ENCODE results near the gene EXOC4.
"Not testable (repeated sequence)": the region's sequence is repeated elsewhere in the genome, so short reads cannot be mapped to it uniquely, and the experiment has no call there.

EXOC4 gene

GRCh38 chr7:133962646-133963045 is 709.8 kb downstream of the EXOC4 start:
- DNase-seq: no peak

- DNase-seq: no peak
Observed at GRCh38 chr7:133963629-133964028, 710.8 kb downstream of the EXOC4 start.

GRCh38 chr7:133971625-133972024 is 718.7 kb downstream of the EXOC4 start:
- DNase-seq: no peak

GRCh38 chr7:133973710-133974109 is 720.8 kb downstream of the EXOC4 start:
- DNase-seq: no peak

GRCh38 chr7:133975130-133975529 is 722.3 kb downstream of the EXOC4 start:
- no peak for DNase-seq

- no peak for DNase-seq
Observed at GRCh38 chr7:133976140-133976539, 723.3 kb downstream of the EXOC4 start.

GRCh38 chr7:133977409-133978274 is 724.8 kb downstream of the EXOC4 start:
- DNase-seq: no peak

GRCh38 chr7:133978502-133979295 is 725.8 kb downstream of the EXOC4 start:
- no peak for DNase-seq

GRCh38 chr7:133980804-133981203 is 727.9 kb downstream of the EXOC4 start:
- DNase-seq: no peak

GRCh38 chr7:133983685-133984419 is 731.0 kb downstream of the EXOC4 start:
- peak; percentile 85 for DNase-seq

- no peak for DNase-seq
Observed at GRCh38 chr7:133985300-133985699, 732.4 kb downstream of the EXOC4 start.

GRCh38 chr7:133987582-133987981 is 734.7 kb downstream of the EXOC4 start:
- DNase-seq: no peak

GRCh38 chr7:133993547-133993946 is 740.7 kb downstream of the EXOC4 start:
- no peak for DNase-seq

- DNase-seq: not testable (repeated sequence)
Observed at GRCh38 chr7:133994100-133994499, 741.2 kb downstream of the EXOC4 start.

- no peak for DNase-seq
Observed at GRCh38 chr7:133997463-133997862, 744.6 kb downstream of the EXOC4 start.

GRCh38 chr7:133999178-133999577 is 746.3 kb downstream of the EXOC4 start:
- DNase-seq: no peak

GRCh38 chr7:134004829-134005505 is 752.1 kb downstream of the EXOC4 start:
- no peak for DNase-seq

GRCh38 chr7:134009314-134010110 is 756.6 kb downstream of the EXOC4 start:
- no peak for DNase-seq

GRCh38 chr7:134013249-134013648 is 760.4 kb downstream of the EXOC4 start:
- no peak for DNase-seq

- no peak for DNase-seq
Observed at GRCh38 chr7:134014935-134015334, 762.1 kb downstream of the EXOC4 start.

GRCh38 chr7:134016223-134016941 is 763.5 kb downstream of the EXOC4 start:
- DNase-seq: peak; percentile 33

Measured in NCI-H2081 treated with DMSO at 0.1 percent for 48 hours (cell line).